WTC11 (cell line): Measurements from ENCODE around the gene PGAM1. TPM values are rescaled to one million over a fixed set of nuclear protein-coding genes. Genes with fewer than 3 reads are reported as not detected.
A peak's percentile ranks its signal among the peaks of the same experiment; 100 is the strongest.

Source experiments
- ATAC-seq: fragments of 200-7000 bp; cut with Tn5 transposase; 2 replicates; pipeline ENCODE4 v1.10.0; 2021; ENCODE audit warnings: mild to moderate bottlenecking, moderate library complexity
- CTCF ChIA-PET: fragments of 300-600 bp; sonication (Branson Sonifier 250); formaldehyde crosslinking; loops from one replicate; lab custom pipeline; 2021; ENCODE audit warnings: antibody characterized with exemption; lab: Charles Lee
- POLR2A ChIA-PET: fragments of 350-600 bp; sonication (Branson Sonifier 250); formaldehyde crosslinking; loops from one replicate; lab custom pipeline; 2021; ENCODE audit warnings: antibody characterized with exemption; lab: Charles Lee
- DNase-seq: peaks from one replicate; pipeline ENCODE4 v3.0.0; 2021; ENCODE audit warnings: low spot score
- H3K27ac Mint-ChIP-seq: 2 replicates; pipeline ENCODE4 v1.8.0; 2021; ENCODE audit warnings: mixed read lengths
- H3K27me3 Mint-ChIP-seq: 2 replicates; pipeline ENCODE4 v1.8.0; 2021; ENCODE audit warnings: low read depth, mild to moderate bottlenecking, moderate library complexity, mixed read lengths
- H3K36me3 Mint-ChIP-seq: 2 replicates; pipeline ENCODE4 v1.8.0; 2021; ENCODE audit warnings: mixed read lengths
- H3K4me1 Mint-ChIP-seq: 2 replicates; pipeline ENCODE4 v1.8.0; 2022; ENCODE audit warnings: mixed read lengths
- H3K4me3 Mint-ChIP-seq: 2 replicates; pipeline ENCODE4 v1.8.0; 2021; ENCODE audit warnings: mild to moderate bottlenecking, moderate library complexity, mixed read lengths
- H3K9me3 Mint-ChIP-seq: 2 replicates; pipeline ENCODE4 v1.8.0; 2021; ENCODE audit warnings: mixed read lengths
- ARID4B ChIP-seq: sonication (generic); formaldehyde crosslinking; IDR thresholded peaks from 2 replicates; pipeline ENCODE4 v1.8.0; 2023; ENCODE audit warnings: missing genetic modification reagents, mild to moderate bottlenecking, borderline replicate concordance
- ATF2 ChIP-seq: sonication (generic); formaldehyde crosslinking; IDR thresholded peaks from 2 replicates; pipeline ENCODE4 v1.8.1; 2022; ENCODE audit warnings: low read depth, missing genetic modification reagents, borderline replicate concordance
- CBFB ChIP-seq: sonication (generic); formaldehyde crosslinking; IDR thresholded peaks from 2 replicates; pipeline ENCODE4 v1.8.1; 2022; ENCODE audit warnings: mild to moderate bottlenecking, low read depth, missing genetic modification reagents
- FOXJ3 ChIP-seq: sonication (generic); formaldehyde crosslinking; IDR thresholded peaks from 2 replicates; pipeline ENCODE4 v1.9.0; 2021; ENCODE audit warnings: missing genetic modification reagents, mild to moderate bottlenecking, borderline replicate concordance
- NFE2L1 ChIP-seq: sonication (generic); formaldehyde crosslinking; IDR thresholded peaks from 2 replicates; pipeline ENCODE4 v1.8.1; 2023; ENCODE audit warnings: missing genetic modification reagents
- NFYB ChIP-seq: sonication (generic); formaldehyde crosslinking; conservative IDR thresholded peaks from 2 replicates; pipeline ENCODE4 v1.8.0; 2022; ENCODE audit warnings: low read depth, missing genetic modification reagents
- ZBTB21 ChIP-seq: sonication (generic); formaldehyde crosslinking; IDR thresholded peaks from 2 replicates; pipeline ENCODE4 v1.8.1; 2023; ENCODE audit warnings: mild to moderate bottlenecking, missing genetic modification reagents, borderline replicate concordance
- ZNF121 ChIP-seq: sonication (generic); formaldehyde crosslinking; IDR thresholded peaks from 2 replicates; pipeline ENCODE4 v1.8.0; 2023; ENCODE audit warnings: missing genetic modification reagents
- total RNA-seq: library from RNA; stranded (reverse); gene quantifications from 3 replicates; pipeline ENCODE4 v1.2.3, GENCODE V29; 2021
- TF ChIP-seq, protein P1 (sequence below): fragments of 250-450 bp; sonication (Bioruptor Pico); IDR thresholded peaks from 2 replicates; pipeline ENCODE4 v1.9.0; 2021; ENCODE audit warnings: mild to moderate bottlenecking, borderline replicate concordance
- TF ChIP-seq, protein P2 (sequence below): sonication (generic); formaldehyde crosslinking; IDR thresholded peaks from 2 replicates; pipeline ENCODE4 v1.8.1; 2023; ENCODE audit warnings: mild to moderate bottlenecking, missing genetic modification reagents, moderate library complexity
- TF ChIP-seq, protein P3 (sequence below): fragments of 250-450 bp; sonication (Bioruptor Pico); IDR thresholded peaks from 2 replicates; pipeline ENCODE4 v1.9.0; 2021; ENCODE audit warnings: mild to moderate bottlenecking
- TF ChIP-seq, protein P4 (sequence below): sonication (generic); formaldehyde crosslinking; IDR thresholded peaks from 2 replicates; pipeline ENCODE4 v1.8.0; 2022; ENCODE audit warnings: mild to moderate bottlenecking, missing genetic modification reagents

PGAM1 gene
- total RNA-seq, 1 experiment from 2014 or later = 833 TPM

GRCh38 chr10:97425964-97426775 is at the start of gene PGAM1 (continued):
- TF ChIP-seq, protein P1, sequence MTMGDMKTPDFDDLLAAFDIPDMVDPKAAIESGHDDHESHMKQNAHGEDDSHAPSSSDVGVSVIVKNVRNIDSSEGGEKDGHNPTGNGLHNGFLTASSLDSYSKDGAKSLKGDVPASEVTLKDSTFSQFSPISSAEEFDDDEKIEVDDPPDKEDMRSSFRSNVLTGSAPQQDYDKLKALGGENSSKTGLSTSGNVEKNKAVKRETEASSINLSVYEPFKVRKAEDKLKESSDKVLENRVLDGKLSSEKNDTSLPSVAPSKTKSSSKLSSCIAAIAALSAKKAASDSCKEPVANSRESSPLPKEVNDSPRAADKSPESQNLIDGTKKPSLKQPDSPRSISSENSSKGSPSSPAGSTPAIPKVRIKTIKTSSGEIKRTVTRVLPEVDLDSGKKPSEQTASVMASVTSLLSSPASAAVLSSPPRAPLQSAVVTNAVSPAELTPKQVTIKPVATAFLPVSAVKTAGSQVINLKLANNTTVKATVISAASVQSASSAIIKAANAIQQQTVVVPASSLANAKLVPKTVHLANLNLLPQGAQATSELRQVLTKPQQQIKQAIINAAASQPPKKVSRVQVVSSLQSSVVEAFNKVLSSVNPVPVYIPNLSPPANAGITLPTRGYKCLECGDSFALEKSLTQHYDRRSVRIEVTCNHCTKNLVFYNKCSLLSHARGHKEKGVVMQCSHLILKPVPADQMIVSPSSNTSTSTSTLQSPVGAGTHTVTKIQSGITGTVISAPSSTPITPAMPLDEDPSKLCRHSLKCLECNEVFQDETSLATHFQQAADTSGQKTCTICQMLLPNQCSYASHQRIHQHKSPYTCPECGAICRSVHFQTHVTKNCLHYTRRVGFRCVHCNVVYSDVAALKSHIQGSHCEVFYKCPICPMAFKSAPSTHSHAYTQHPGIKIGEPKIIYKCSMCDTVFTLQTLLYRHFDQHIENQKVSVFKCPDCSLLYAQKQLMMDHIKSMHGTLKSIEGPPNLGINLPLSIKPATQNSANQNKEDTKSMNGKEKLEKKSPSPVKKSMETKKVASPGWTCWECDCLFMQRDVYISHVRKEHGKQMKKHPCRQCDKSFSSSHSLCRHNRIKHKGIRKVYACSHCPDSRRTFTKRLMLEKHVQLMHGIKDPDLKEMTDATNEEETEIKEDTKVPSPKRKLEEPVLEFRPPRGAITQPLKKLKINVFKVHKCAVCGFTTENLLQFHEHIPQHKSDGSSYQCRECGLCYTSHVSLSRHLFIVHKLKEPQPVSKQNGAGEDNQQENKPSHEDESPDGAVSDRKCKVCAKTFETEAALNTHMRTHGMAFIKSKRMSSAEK (CRISPR knock-in tag) = no peak
- TF ChIP-seq ATF2 = no peak
- TF ChIP-seq, protein P2, sequence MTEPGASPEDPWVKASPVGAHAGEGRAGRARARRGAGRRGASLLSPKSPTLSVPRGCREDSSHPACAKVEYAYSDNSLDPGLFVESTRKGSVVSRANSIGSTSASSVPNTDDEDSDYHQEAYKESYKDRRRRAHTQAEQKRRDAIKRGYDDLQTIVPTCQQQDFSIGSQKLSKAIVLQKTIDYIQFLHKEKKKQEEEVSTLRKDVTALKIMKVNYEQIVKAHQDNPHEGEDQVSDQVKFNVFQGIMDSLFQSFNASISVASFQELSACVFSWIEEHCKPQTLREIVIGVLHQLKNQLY (CRISPR knock-in tag) = no peak
- TF ChIP-seq FOXJ3 (CRISPR knock-in tag) = no peak
- TF ChIP-seq ZNF121 (CRISPR knock-in tag) = no peak
- TF ChIP-seq ZBTB21 (CRISPR knock-in tag) = peak; percentile 24; the same call in 1 of the 2 replicates
- TF ChIP-seq, protein P3, sequence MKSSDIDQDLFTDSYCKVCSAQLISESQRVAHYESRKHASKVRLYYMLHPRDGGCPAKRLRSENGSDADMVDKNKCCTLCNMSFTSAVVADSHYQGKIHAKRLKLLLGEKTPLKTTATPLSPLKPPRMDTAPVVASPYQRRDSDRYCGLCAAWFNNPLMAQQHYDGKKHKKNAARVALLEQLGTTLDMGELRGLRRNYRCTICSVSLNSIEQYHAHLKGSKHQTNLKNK (CRISPR knock-in tag) = no peak
- 0 out of 2 replicates have a peak, but pooled peaks have one; percentile 29 for TF ChIP-seq NFE2L1 (CRISPR knock-in tag)
- peak; percentile 75; the same call in 1 of the 2 replicates for TF ChIP-seq CBFB
- peak; percentile 44; the same call in 1 of the 2 replicates for TF ChIP-seq ARID4B (CRISPR knock-in tag)
- TF ChIP-seq NFYB = no peak

DNA sequence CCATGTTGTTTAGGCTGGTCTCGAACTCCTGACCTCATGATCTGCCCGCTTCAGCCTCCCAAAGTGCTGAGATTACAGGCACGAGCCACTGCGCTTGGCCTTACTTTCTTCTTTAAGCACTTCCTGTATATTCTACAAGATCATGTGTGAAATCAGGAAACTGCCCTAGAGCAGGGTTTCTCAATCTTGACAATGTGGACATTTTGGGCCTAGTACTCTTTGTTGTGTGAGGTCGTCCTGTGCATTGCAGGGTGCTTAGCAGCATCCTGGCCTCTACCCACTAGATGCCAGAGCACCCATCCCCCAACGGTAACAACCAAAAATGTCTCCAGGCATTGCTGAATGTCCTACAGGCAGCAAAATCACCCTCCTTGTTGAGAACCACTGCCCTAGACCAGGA is 49.6 kb upstream of the PGAM1 start:
- CTCF ChIA-PET = no interaction called here
- TF ChIP-seq, protein P4, sequence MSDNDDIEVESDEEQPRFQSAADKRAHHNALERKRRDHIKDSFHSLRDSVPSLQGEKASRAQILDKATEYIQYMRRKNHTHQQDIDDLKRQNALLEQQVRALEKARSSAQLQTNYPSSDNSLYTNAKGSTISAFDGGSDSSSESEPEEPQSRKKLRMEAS (CRISPR knock-in tag) = no peak
- ATAC-seq (no peak), DNase-seq (no peak)
- Mint-ChIP-seq H3K4me3 (no peak overlapping the region), H3K36me3 (peaks cover 52% of the 10 kb centered on the region), H3K27me3 (no peaks in the 10 kb centered on the region), H3K4me1 (no peaks in the 10 kb centered on the region), H3K27ac (peak overlapping the region; percentile 74), H3K9me3 (no peaks in the 10 kb centered on the region)
- POLR2A ChIA-PET = no interaction called here
